ENCODE results near the gene APCDD1.

APCDD1 gene

DNA sequence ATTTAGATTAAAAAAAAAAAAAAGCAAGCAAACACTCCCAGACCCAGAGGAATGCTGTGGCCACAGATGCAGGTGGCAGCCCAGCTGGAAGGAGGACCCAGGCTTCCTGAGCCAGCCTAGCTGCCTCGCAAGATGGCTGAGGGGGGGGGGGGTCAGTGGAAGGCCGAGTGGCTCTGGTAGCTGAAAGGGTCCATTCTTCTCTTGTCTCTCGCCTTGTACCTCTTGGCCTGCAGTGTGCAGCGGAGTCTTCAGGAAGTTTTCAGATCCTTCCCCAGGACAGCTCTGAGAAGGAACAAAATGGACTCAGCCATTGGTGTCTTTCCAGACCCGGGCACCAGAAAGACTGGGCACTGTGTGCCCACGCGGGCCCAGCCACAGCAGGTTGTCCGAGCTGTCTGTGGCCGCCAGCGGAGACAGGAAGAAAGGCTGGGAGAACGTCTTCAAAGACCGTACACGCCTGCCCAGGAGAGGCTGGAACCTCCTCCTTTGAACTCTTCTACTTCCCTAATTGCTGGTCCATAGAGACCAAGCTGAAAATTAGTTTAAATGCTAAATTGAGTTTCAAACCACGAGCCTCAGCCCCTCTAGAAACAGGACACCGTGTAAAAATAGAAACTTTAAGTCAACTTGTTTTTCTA lies 21.3 kb downstream of the APCDD1 start:
- no peak overlapping the region for H3K4me3 ChIP-seq (ENCODE audit: low read length)
- no peak for DNase-seq (ENCODE audit: low read depth)
- TF ChIP-seq CTCF (IDR thresholded peaks at IDR 0.05; ENCODE audit: insufficient read depth, low read depth, low read length, missing control alignments) = no peak

DNA sequence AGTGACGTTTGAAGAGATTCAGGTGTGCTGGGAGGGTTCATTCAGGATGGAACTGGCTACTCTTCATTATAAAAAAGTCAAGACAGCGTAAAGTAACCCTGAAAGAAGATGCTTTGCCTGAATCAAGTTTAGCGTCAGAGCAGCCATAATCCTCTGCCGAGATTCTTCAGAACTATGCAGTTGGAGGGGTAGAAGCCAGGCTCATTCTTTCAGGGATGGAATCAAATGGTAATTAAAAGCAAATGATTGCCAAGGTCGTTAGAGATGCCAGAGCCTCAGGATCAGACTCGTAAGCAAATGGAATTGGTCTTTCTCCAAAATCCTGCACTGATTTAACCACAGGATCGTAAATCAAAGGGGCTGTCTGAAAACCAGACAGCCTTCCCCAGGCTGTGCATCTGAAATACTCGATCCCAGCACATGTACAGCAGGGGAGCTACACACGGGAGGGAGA lies 21.9 kb downstream of the APCDD1 start:
- TF ChIP-seq CTCF (IDR thresholded peaks at IDR 0.05; ENCODE audit: insufficient read depth, low read depth, low read length, missing control alignments) = no peak
- no peak overlapping the region for H3K4me3 ChIP-seq (ENCODE audit: low read length)
- no peak for DNase-seq (ENCODE audit: low read depth)

GRCh38 chr18:10477121-10477862 lies 22.9 kb downstream of the APCDD1 start:
- no peak for DNase-seq (ENCODE audit: low read depth)
- TF ChIP-seq CTCF (IDR thresholded peaks at IDR 0.05; ENCODE audit: insufficient read depth, low read depth, low read length, missing control alignments) = no peak
- no peak overlapping the region for H3K4me3 ChIP-seq (ENCODE audit: low read length)

- DNase-seq (ENCODE audit: low read depth) = no peak
- TF ChIP-seq CTCF (IDR thresholded peaks at IDR 0.05; ENCODE audit: insufficient read depth, low read depth, low read length, missing control alignments) = no peak
- no peak overlapping the region for H3K4me3 ChIP-seq (ENCODE audit: low read length)
Observed at GRCh38 chr18:10477863-10478260, 23.4 kb downstream of the APCDD1 start.

GRCh38 chr18:10481831-10482230 lies 27.4 kb downstream of the APCDD1 start:
- DNase-seq (ENCODE audit: low read depth) = no peak
- TF ChIP-seq CTCF (IDR thresholded peaks at IDR 0.05; ENCODE audit: insufficient read depth, low read depth, low read length, missing control alignments) = no peak
- no peak overlapping the region for H3K4me3 ChIP-seq (ENCODE audit: low read length)

- H3K4me3 ChIP-seq (ENCODE audit: low read length) = no peak overlapping the region
- TF ChIP-seq CTCF (IDR thresholded peaks at IDR 0.05; ENCODE audit: insufficient read depth, low read depth, low read length, missing control alignments) = no peak
- DNase-seq (ENCODE audit: low read depth) = no peak
Observed at GRCh38 chr18:10482363-10482984, 28.0 kb downstream of the APCDD1 start.
